Thyroid gland (tissue), 4 donors: Measurements from ENCODE around the gene PODN. TPM values are rescaled to one million over a fixed set of nuclear protein-coding genes. Genes with fewer than 3 reads are reported as not detected.

Experiments
- DNase-seq, 2 donors: peaks; one replicate each; pipeline ENCODE4 v3.0.0-alpha.2; 2019
- H3K27ac ChIP-seq, 3 donors: fragments of 200-600 bp; sonication (generic); 1 replicate in 2 of 3; 2 replicates in 1 of 3; pipeline ENCODE4 v1.5.1; 2016 to 2019; ENCODE audit warnings: mild to moderate bottlenecking in 1 of 3, moderate library complexity in 1 of 3
- H3K27me3 ChIP-seq: fragments of 200-600 bp; sonication (generic); one replicate; pipeline ENCODE4 v1.5.1; 2019
- H3K36me3 ChIP-seq, 2 donors: fragments of 200-600 bp; sonication (generic); one replicate each; pipeline ENCODE4 v1.5.1; 2016 to 2019
- H3K4me1 ChIP-seq, 2 donors: fragments of 200-600 bp; sonication (generic); one replicate each; pipeline ENCODE4 v1.5.1; 2017 to 2019
- H3K4me3 ChIP-seq, 3 donors: fragments of 200-600 bp; sonication (generic); replicated peaks in 1 of 3; 1 replicate in 2 of 3; 2 replicates in 1 of 3; pipeline ENCODE4 v1.5.1; 2016; ENCODE audit warnings: mild to moderate bottlenecking in 1 of 3
- H3K9me3 ChIP-seq: fragments of 200-600 bp; sonication (generic); one replicate; pipeline ENCODE4 v1.5.1; 2017
- CTCF ChIP-seq, 6 experiments: fragments of 200-600 bp in 3 of 6; fragments of 450-650 bp in 3 of 6; sonication (generic) in 3 of 6; IDR thresholded peaks; one replicate each; pipeline ENCODE4 v1.5.1; 2016 to 2019; ENCODE audit warnings: antibody characterized with exemption in 6 of 6, mild to moderate bottlenecking in 2 of 6, inconsistent platforms in 1 of 6, moderate library complexity in 1 of 6
- POLR2A ChIP-seq, 2 donors: fragments of 450-650 bp; IDR thresholded peaks; one replicate each; pipeline ENCODE4 v1.6.1; 2017; ENCODE audit warnings: antibody characterized with exemption in 2 of 2, mild to moderate bottlenecking in 2 of 2, moderate library complexity in 1 of 2
- WGBS, 2 donors: methylation state at CpG; one replicate each; pipeline ENCODE4 v1.1.5; 2017; 5-methylcytosine and 5-hydroxymethylcytosine counted together
- intact Hi-C: fragments of 100-400 bp; cut with DNase I; formaldehyde crosslinking; loops from one replicate; pipeline ENCODE4 v1.15.1; 2023
- total RNA-seq, 4 donors: library from RNA; depleted of rRNA; stranded (reverse); fragments of >200 nt; gene quantifications; one replicate each; pipeline ENCODE4 v1.2.3, GENCODE V29; 2016

The PODN gene
- total RNA-seq, 4 donors from 2014 or later: 80.8 to 125 (median 101) TPM

GRCh38 chr1:53107090-53107489 is 45.1 kb downstream of the PODN start:
- TF ChIP-seq CTCF (IDR thresholded peaks at IDR 0.05) (no peak), POLR2A (IDR thresholded peaks at IDR 0.05) (no peak)
- H3K4me3 ChIP-seq: no peak overlapping the region
- H3K36me3 ChIP-seq: no peaks in the 10 kb centered on the region
- no peak overlapping the region for H3K27ac ChIP-seq
- H3K27me3 ChIP-seq: no peaks in the 10 kb centered on the region
- H3K4me1 ChIP-seq: peaks cover 0 to 3% of the 10 kb centered on the region in 2 donors
- WGBS, 2 donors: 85 to 93% methylated on average over 7 of the region's 7 CpGs
- DNase-seq: no peak
- intact Hi-C loops: no loop called here
- no peaks in the 10 kb centered on the region for H3K9me3 ChIP-seq

GRCh38 chr1:53107570-53108322 is 45.7 kb downstream of the PODN start:
- H3K27me3 ChIP-seq: no peaks in the 10 kb centered on the region
- no peaks in the 10 kb centered on the region for H3K36me3 ChIP-seq
- no peaks in the 10 kb centered on the region for H3K9me3 ChIP-seq
- TF ChIP-seq CTCF (IDR thresholded peaks at IDR 0.05): no peak
- TF ChIP-seq POLR2A (IDR thresholded peaks at IDR 0.05): no peak
- H3K27ac ChIP-seq: no peak overlapping the region
- WGBS, 2 donors: 63 to 64% methylated on average over 15 of the region's 15 CpGs
- no peak for DNase-seq
- no peak overlapping the region for H3K4me3 ChIP-seq
- intact Hi-C loops: no loop called here
- peaks cover 0 to 3% of the 10 kb centered on the region in 2 donors for H3K4me1 ChIP-seq

GRCh38 chr1:53108646-53109580 is 46.9 kb downstream of the PODN start:
- 58 to 62% methylated on average over 14 of the region's 14 CpGs for WGBS, 2 donors

GRCh38 chr1:53110370-53111072 is 48.5 kb downstream of the PODN start:
- no peak overlapping the region for H3K4me3 ChIP-seq
- no peaks in the 10 kb centered on the region for H3K9me3 ChIP-seq
- H3K27ac ChIP-seq: no peak overlapping the region
- H3K36me3 ChIP-seq: no peaks in the 10 kb centered on the region
- DNase-seq: no peak
- intact Hi-C loops: no loop called here
- WGBS, 2 donors: 71 to 72% methylated on average over 15 to 18 of the region's 18 CpGs
- peaks cover 0 to 3% of the 10 kb centered on the region in 2 donors for H3K4me1 ChIP-seq
- TF ChIP-seq POLR2A (IDR thresholded peaks at IDR 0.05) (no peak), CTCF (IDR thresholded peaks at IDR 0.05) (no peak)
- no peaks in the 10 kb centered on the region for H3K27me3 ChIP-seq

More at GRCh38 chr1:53108646-53109580, 46.9 kb downstream of the PODN start:
- TF ChIP-seq CTCF (IDR thresholded peaks at IDR 0.05) (no peak), POLR2A (IDR thresholded peaks at IDR 0.05) (no peak)
- H3K9me3 ChIP-seq: no peaks in the 10 kb centered on the region
- intact Hi-C loops: no loop called here
- H3K27me3 ChIP-seq: no peaks in the 10 kb centered on the region
- no peak overlapping the region for H3K27ac ChIP-seq
- no peak overlapping the region for H3K4me3 ChIP-seq
- DNase-seq: no peak
- H3K36me3 ChIP-seq: no peaks in the 10 kb centered on the region
- peaks cover 0 to 3% of the 10 kb centered on the region in 2 donors for H3K4me1 ChIP-seq
